ENCODE results near the gene HSD17B8. TPM values are rescaled to one million over a fixed set of nuclear protein-coding genes. Genes with fewer than 3 reads are reported as not detected.
A peak's percentile ranks its signal among the peaks of the same experiment; 100 is the strongest.

The HSD17B8 gene
- polyA plus RNA-seq, 4 donors: 30.9 to 46.1 (median 33.0) TPM

- DNase-seq (no peak), FAIRE-seq (no peak)
- WGBS, 3 donors: 24 to 46% (median 36%) methylated on average over 8 of the region's 8 CpGs
Observed at GRCh38 chr6:33191383-33192104, 12.9 kb upstream of the HSD17B8 start.

GRCh38 chr6:33192105-33192646, 12.3 kb upstream of the HSD17B8 start, which contains the start of gene COL11A2:
TSS of gene COL11A2 (minus strand) at chr6:33192467. CDS start at chr6:33192240, 227 bp downstream.
- Histone ChIP-seq H3K36me3 (ENCODE audit: control insufficient read depth in 3 of 3, insufficient read depth in 2 of 3, low read depth in 1 of 3, low read length in 3 of 3) (peaks cover 14 to 34% (median 14%) of the 10 kb centered on the region in 3 donors), H3K4me3 (ENCODE audit: low read depth in 1 of 3, low read length in 3 of 3) (peak within 1 kb of the TSS in 2 of 3 donors; percentile 10 to 18), H3K9me3 (ENCODE audit: control insufficient read depth in 2 of 2, insufficient read depth in 1 of 2, low read depth in 1 of 2, low read length in 1 of 2) (no peaks in the 10 kb centered on the region), H3K27me3 (ENCODE audit: control insufficient read depth in 3 of 3, insufficient read depth in 3 of 3, low read length in 3 of 3) (peaks cover 0 to 28% (median 9%) of the 10 kb centered on the region in 3 donors), H3K4me1 (ENCODE audit: control insufficient read depth in 3 of 3, insufficient read depth in 2 of 3, low read depth in 1 of 3, low read length in 2 of 3) (peaks cover 0 to 16% (median 3%) of the 10 kb centered on the region in 3 donors), H3K27ac (ENCODE audit: low read depth in 1 of 3, low read length in 2 of 3) (no peak within 1 kb of the TSS)
- FAIRE-seq: no peak
- no peak for DNase-seq
- WGBS, 3 donors: 2 to 13% (median 8%) methylated on average over 24 to 33 of the region's 35 CpGs

More at GRCh38 chr6:33191383-33192104, 12.9 kb upstream of the HSD17B8 start:
- Histone ChIP-seq H3K4me3 (ENCODE audit: low read depth in 1 of 3, low read length in 3 of 3) (no peak overlapping the region), H3K27ac (ENCODE audit: low read depth in 1 of 3, low read length in 2 of 3) (no peak overlapping the region), H3K4me1 (ENCODE audit: control insufficient read depth in 3 of 3, insufficient read depth in 2 of 3, low read depth in 1 of 3, low read length in 2 of 3) (peaks cover 0 to 16% (median 3%) of the 10 kb centered on the region in 3 donors), H3K36me3 (ENCODE audit: control insufficient read depth in 3 of 3, insufficient read depth in 2 of 3, low read depth in 1 of 3, low read length in 3 of 3) (peaks cover 13 to 31% (median 14%) of the 10 kb centered on the region in 3 donors), H3K27me3 (ENCODE audit: control insufficient read depth in 3 of 3, insufficient read depth in 3 of 3, low read length in 3 of 3) (peaks cover 0 to 29% (median 9%) of the 10 kb centered on the region in 3 donors), H3K9me3 (ENCODE audit: control insufficient read depth in 2 of 2, insufficient read depth in 1 of 2, low read depth in 1 of 2, low read length in 1 of 2) (no peaks in the 10 kb centered on the region)

- peak overlapping the region in 2 of 3 donors; percentile 10 to 18 for H3K4me3 ChIP-seq (ENCODE audit: low read depth in 1 of 3, low read length in 3 of 3)
- FAIRE-seq: no peak
- DNase-seq: no peak
Observed at GRCh38 chr6:33192671-33193602, 11.5 kb upstream of the HSD17B8 start.

GRCh38 chr6:33193619-33194018, 10.8 kb upstream of the HSD17B8 start:
- Histone ChIP-seq H3K27me3 (ENCODE audit: control insufficient read depth in 3 of 3, insufficient read depth in 3 of 3, low read length in 3 of 3) (peaks cover 0 to 26% (median 9%) of the 10 kb centered on the region in 3 donors), H3K36me3 (ENCODE audit: control insufficient read depth in 3 of 3, insufficient read depth in 2 of 3, low read depth in 1 of 3, low read length in 3 of 3) (peaks cover 14 to 42% (median 14%) of the 10 kb centered on the region in 3 donors), H3K4me3 (ENCODE audit: low read depth in 1 of 3, low read length in 3 of 3) (no peak overlapping the region), H3K27ac (ENCODE audit: low read depth in 1 of 3, low read length in 2 of 3) (no peak overlapping the region), H3K9me3 (ENCODE audit: control insufficient read depth in 2 of 2, insufficient read depth in 1 of 2, low read depth in 1 of 2, low read length in 1 of 2) (no peaks in the 10 kb centered on the region), H3K4me1 (ENCODE audit: control insufficient read depth in 3 of 3, insufficient read depth in 2 of 3, low read depth in 1 of 3, low read length in 2 of 3) (peaks cover 0 to 23% (median 3%) of the 10 kb centered on the region in 3 donors)
- WGBS, 3 donors: 62 to 71% (median 65%) methylated on average over 6 of the region's 6 CpGs
- no peak for FAIRE-seq
- DNase-seq: no peak

More at GRCh38 chr6:33192671-33193602, 11.5 kb upstream of the HSD17B8 start:
- Histone ChIP-seq H3K36me3 (ENCODE audit: control insufficient read depth in 3 of 3, insufficient read depth in 2 of 3, low read depth in 1 of 3, low read length in 3 of 3) (peaks cover 14 to 39% (median 14%) of the 10 kb centered on the region in 3 donors), H3K9me3 (ENCODE audit: control insufficient read depth in 2 of 2, insufficient read depth in 1 of 2, low read depth in 1 of 2, low read length in 1 of 2) (no peaks in the 10 kb centered on the region), H3K27me3 (ENCODE audit: control insufficient read depth in 3 of 3, insufficient read depth in 3 of 3, low read length in 3 of 3) (peaks cover 0 to 26% (median 9%) of the 10 kb centered on the region in 3 donors), H3K27ac (ENCODE audit: low read depth in 1 of 3, low read length in 2 of 3) (no peak overlapping the region), H3K4me1 (ENCODE audit: control insufficient read depth in 3 of 3, insufficient read depth in 2 of 3, low read depth in 1 of 3, low read length in 2 of 3) (peaks cover 0 to 16% (median 3%) of the 10 kb centered on the region in 3 donors)
- WGBS, 3 donors: 3 to 7% (median 4%) methylated on average over 34 to 72 of the region's 72 CpGs

DNA sequence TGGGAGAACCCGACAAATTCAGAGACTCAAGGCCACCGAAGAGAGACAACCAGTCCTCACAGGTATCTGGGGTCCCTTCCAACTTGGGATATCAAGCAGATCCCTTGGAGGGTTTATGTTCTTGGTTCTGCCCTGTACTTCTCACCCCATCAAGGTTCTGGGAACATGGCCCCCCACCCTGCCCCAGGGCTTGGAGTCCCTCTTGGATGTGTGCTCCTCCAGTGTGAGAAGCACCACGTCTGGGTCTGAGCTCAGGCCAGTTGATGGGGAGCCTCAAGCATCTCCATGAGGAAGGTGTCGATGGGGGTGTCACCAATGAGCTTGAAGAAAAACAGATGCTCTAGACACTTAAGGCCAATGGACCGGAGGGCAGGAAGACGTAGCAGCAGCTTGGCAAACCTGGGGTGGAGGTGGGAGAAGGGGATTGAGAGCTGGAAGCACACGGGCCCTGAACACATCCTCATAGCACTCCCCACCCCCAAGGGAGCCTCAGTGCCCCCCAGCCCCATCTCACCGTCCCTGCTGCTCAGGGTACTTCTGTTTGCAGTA, 9.9 kb upstream of the HSD17B8 start:
- no peak for FAIRE-seq
- DNase-seq: no peak
- peaks cover 14 to 42% (median 14%) of the 10 kb centered on the region in 3 donors for H3K36me3 ChIP-seq (ENCODE audit: control insufficient read depth in 3 of 3, insufficient read depth in 2 of 3, low read depth in 1 of 3, low read length in 3 of 3)
- H3K4me3 ChIP-seq (ENCODE audit: low read depth in 1 of 3, low read length in 3 of 3): no peak overlapping the region
- H3K27me3 ChIP-seq (ENCODE audit: control insufficient read depth in 3 of 3, insufficient read depth in 3 of 3, low read length in 3 of 3): peaks cover 0 to 26% (median 9%) of the 10 kb centered on the region in 3 donors
- peaks cover 3 to 23% (median 6%) of the 10 kb centered on the region in 3 donors for H3K4me1 ChIP-seq (ENCODE audit: control insufficient read depth in 3 of 3, insufficient read depth in 2 of 3, low read depth in 1 of 3, low read length in 2 of 3)
- H3K9me3 ChIP-seq (ENCODE audit: control insufficient read depth in 2 of 2, insufficient read depth in 1 of 2, low read depth in 1 of 2, low read length in 1 of 2): no peaks in the 10 kb centered on the region
- 76 to 84% (median 84%) methylated on average over 8 of the region's 8 CpGs for WGBS, 3 donors
- no peak overlapping the region for H3K27ac ChIP-seq (ENCODE audit: low read depth in 1 of 3, low read length in 2 of 3)

DNA sequence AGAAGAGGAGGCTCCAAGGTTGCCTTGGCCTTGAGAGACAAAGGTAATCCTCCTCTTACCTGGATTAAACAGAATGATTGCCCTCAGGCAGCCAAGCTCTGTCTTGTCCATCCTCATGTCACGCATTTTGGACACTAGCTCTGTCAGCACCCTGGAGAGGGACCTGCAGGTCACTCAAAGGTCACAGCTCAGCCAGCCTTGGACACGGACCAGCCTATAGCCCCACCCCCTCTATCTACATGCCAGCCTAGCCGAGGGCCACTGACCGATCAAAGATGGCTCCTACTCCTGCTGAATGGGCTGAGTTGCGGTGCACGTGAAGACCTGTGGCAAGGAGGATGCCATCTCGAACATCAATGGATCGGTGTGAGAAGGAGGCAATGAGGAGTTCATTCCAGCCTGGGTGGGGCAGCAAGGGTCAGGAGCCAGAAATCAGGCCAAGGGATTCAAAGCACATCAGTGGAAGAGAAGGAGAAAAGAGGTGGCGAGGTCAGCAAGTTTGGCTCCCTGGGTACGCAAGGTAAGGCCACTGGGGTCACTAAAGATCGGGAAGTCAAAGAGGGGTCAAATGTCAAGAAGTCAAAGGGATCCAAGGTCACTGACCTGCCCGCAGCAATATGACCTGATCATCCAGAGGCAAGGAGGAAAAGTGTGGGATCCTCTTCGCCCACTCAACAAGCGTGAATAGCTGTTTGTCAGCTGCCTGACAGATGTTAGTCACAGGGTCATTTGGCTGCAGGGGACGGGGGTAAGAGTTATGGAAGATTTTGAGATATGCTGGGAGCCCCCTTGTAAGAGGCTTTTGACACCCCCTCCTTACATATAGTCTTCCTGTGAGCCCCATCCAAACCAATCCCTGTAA, 8.9 kb upstream of the HSD17B8 start:
- H3K4me1 ChIP-seq (ENCODE audit: control insufficient read depth in 3 of 3, insufficient read depth in 2 of 3, low read depth in 1 of 3, low read length in 2 of 3): peaks cover 3 to 23% (median 6%) of the 10 kb centered on the region in 3 donors
- no peak for FAIRE-seq
- peaks cover 14 to 42% (median 14%) of the 10 kb centered on the region in 3 donors for H3K36me3 ChIP-seq (ENCODE audit: control insufficient read depth in 3 of 3, insufficient read depth in 2 of 3, low read depth in 1 of 3, low read length in 3 of 3)

GRCh38 chr6:33197431-33198048, 6.9 kb upstream of the HSD17B8 start:
- Histone ChIP-seq H3K27ac (ENCODE audit: low read depth in 1 of 3, low read length in 2 of 3) (no peak overlapping the region), H3K36me3 (ENCODE audit: control insufficient read depth in 3 of 3, insufficient read depth in 2 of 3, low read depth in 1 of 3, low read length in 3 of 3) (peaks cover 16 to 53% (median 17%) of the 10 kb centered on the region in 3 donors), H3K4me3 (ENCODE audit: low read depth in 1 of 3, low read length in 3 of 3) (no peak overlapping the region), H3K27me3 (ENCODE audit: control insufficient read depth in 3 of 3, insufficient read depth in 3 of 3, low read length in 3 of 3) (peaks cover 0 to 5% (median 0%) of the 10 kb centered on the region in 3 donors), H3K4me1 (ENCODE audit: control insufficient read depth in 3 of 3, insufficient read depth in 2 of 3, low read depth in 1 of 3, low read length in 2 of 3) (peaks cover 9 to 26% (median 11%) of the 10 kb centered on the region in 3 donors), H3K9me3 (ENCODE audit: control insufficient read depth in 2 of 2, insufficient read depth in 1 of 2, low read depth in 1 of 2, low read length in 1 of 2) (no peaks in the 10 kb centered on the region)
- 3 to 36% (median 36%) methylated on average over 12 of the region's 12 CpGs for WGBS, 3 donors
- DNase-seq: peak; percentile 78
- no peak for FAIRE-seq

More for the DNA sequence above, 8.9 kb upstream of the HSD17B8 start:
- WGBS, 3 donors: 81 to 90% (median 82%) methylated on average over 15 of the region's 15 CpGs
- Histone ChIP-seq H3K27me3 (ENCODE audit: control insufficient read depth in 3 of 3, insufficient read depth in 3 of 3, low read length in 3 of 3) (peaks cover 0 to 23% (median 7%) of the 10 kb centered on the region in 3 donors), H3K9me3 (ENCODE audit: control insufficient read depth in 2 of 2, insufficient read depth in 1 of 2, low read depth in 1 of 2, low read length in 1 of 2) (no peaks in the 10 kb centered on the region), H3K4me3 (ENCODE audit: low read depth in 1 of 3, low read length in 3 of 3) (no peak overlapping the region), H3K27ac (ENCODE audit: low read depth in 1 of 3, low read length in 2 of 3) (no peak overlapping the region)
- no peak for DNase-seq
